Bronchial epithelial cell (primary cell): ENCODE data around the gene GPR173. TPM values are rescaled to one million over a fixed set of nuclear protein-coding genes. Genes with fewer than 3 reads are reported as not detected.
A peak's percentile ranks its signal among the peaks of the same experiment; 100 is the strongest.

Experiments
- DNase-seq: peaks from one replicate; pipeline ENCODE4 v3.0.0-alpha.2; 2010; ENCODE audit warnings: low read depth
- FAIRE-seq: peaks from 2 replicates; lab custom pipeline; 2011; peaks lifted over from hg19 to GRCh38; lab: Jason Lieb, UNC
- H3K27me3 ChIP-seq: 2 replicates; pipeline ENCODE4 v1.5.1; 2011; ENCODE audit warnings: low read length; ENCODE audit not compliant: control insufficient read depth, insufficient read depth
- H3K36me3 ChIP-seq: 2 replicates; pipeline ENCODE4 v1.5.1; 2011; ENCODE audit warnings: low read length; ENCODE audit not compliant: control insufficient read depth, insufficient read depth
- H3K4me3 ChIP-seq: 2 replicates; pipeline ENCODE4 v1.5.1; 2011; ENCODE audit warnings: mild to moderate bottlenecking, low read depth, low read length, control low read depth
- total RNA-seq: library from RNA; depleted of rRNA; stranded (reverse); fragments of >200 nt; gene quantifications from 2 replicates; pipeline ENCODE4 v1.2.1, GENCODE V29; 2014
- TF ChIP-seq, protein P1 (sequence below): IDR thresholded peaks from 2 replicates; pipeline ENCODE4 v1.5.1; 2011; ENCODE audit warnings: mild to moderate bottlenecking, moderate library complexity, low read length, control low read depth, inconsistent platforms; ENCODE audit not compliant: insufficient read depth, severe bottlenecking

Gene GPR173
- total RNA-seq, 1 donor from 2014 or later = not detected

DNA sequence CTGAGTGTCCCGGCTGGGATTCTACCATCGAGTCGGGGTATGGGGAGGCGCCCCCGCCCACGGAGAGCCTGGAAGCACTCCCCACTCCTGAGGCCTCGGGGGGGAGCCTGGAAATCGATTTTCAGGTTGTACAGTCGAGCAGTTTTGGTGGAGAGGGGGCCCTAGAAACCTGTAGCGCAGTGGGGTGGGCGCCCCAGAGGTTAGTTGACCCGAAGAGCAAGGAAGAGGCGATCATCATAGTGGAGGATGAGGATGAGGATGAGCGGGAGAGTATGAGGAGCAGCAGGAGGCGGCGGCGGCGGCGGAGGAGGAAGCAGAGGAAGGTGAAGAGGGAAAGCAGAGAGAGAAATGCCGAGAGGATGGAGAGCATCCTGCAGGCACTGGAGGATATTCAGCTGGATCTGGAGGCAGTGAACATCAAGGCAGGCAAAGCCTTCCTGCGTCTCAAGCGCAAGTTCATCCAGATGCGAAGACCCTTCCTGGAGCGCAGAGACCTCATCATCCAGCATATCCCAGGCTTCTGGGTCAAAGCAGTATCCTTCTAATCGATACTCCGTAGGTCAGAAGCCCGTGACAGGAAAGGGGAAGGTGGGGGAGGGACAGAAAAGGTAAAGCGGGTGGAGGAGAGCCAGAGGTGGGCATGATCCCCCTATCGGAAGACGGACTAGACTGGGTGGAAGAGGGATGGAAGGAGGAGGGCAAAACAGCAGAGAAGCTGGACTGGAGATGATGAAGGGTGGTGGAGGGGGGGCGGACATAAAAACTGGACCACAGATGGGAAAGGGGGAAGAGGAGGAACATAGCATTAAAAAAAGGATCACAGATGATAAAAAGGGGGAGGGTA is 34.4 kb downstream of the GPR173 start:
- Histone ChIP-seq H3K27me3 (no peaks in the 10 kb centered on the region), H3K4me3 (peak overlapping the region; percentile 59), H3K36me3 (no peaks in the 10 kb centered on the region)
- DNase-seq = no peak
- TF ChIP-seq, protein P1, sequence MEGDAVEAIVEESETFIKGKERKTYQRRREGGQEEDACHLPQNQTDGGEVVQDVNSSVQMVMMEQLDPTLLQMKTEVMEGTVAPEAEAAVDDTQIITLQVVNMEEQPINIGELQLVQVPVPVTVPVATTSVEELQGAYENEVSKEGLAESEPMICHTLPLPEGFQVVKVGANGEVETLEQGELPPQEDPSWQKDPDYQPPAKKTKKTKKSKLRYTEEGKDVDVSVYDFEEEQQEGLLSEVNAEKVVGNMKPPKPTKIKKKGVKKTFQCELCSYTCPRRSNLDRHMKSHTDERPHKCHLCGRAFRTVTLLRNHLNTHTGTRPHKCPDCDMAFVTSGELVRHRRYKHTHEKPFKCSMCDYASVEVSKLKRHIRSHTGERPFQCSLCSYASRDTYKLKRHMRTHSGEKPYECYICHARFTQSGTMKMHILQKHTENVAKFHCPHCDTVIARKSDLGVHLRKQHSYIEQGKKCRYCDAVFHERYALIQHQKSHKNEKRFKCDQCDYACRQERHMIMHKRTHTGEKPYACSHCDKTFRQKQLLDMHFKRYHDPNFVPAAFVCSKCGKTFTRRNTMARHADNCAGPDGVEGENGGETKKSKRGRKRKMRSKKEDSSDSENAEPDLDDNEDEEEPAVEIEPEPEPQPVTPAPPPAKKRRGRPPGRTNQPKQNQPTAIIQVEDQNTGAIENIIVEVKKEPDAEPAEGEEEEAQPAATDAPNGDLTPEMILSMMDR = no peak
- no peak for FAIRE-seq

DNA sequence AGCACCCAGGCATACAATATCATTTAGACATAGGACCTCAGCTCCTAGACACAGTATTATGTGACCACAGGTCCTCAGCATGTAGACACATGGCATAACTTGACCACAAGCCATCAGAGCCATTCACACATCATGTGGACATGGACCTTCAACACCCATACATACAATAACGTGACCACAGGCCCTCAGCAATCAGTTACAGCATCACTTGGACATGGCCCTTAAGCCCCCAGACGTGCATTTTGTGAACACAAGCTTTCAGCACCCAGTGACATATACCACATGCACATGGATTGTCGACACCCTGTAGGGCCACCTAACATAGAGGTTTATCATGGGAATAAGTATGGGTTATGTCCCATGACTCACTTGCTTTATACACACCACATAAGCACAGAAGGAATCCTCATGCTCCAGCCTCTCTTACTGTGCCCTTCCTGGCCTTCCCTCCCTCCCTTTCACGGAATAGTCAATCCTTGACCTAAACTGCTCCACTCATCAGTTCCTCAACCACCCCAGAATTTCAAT is 35.5 kb downstream of the GPR173 start:
- TF ChIP-seq, protein P1 = no peak
- Histone ChIP-seq H3K36me3 (no peaks in the 10 kb centered on the region), H3K27me3 (no peaks in the 10 kb centered on the region), H3K4me3 (no peak overlapping the region)
- no peak for DNase-seq
- peak; percentile 68 for FAIRE-seq

DNA sequence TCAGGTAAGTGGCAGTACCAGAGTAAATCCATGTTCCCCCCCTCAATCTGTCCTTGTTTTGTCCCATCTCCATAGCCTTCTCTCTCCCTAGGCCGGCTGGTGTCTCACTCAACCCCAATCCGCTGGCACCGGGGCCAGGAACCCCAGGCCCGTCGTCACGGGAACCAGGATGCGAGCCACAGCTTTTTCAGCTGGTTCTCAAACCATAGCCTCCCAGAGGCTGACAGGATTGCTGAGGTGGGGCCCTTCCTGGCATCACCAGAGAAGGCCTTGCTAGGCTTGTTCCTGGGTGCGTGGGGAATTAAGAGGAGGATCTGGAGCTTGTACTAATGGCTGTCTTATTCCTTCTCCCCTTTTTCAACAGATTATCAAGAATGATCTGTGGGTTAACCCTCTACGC is 36.3 kb downstream of the GPR173 start:
- no peaks in the 10 kb centered on the region for H3K36me3 ChIP-seq
- FAIRE-seq (no peak), DNase-seq (no peak)
- TF ChIP-seq, protein P1 = no peak
- no peak overlapping the region for H3K4me3 ChIP-seq
- H3K27me3 ChIP-seq = no peaks in the 10 kb centered on the region

DNA sequence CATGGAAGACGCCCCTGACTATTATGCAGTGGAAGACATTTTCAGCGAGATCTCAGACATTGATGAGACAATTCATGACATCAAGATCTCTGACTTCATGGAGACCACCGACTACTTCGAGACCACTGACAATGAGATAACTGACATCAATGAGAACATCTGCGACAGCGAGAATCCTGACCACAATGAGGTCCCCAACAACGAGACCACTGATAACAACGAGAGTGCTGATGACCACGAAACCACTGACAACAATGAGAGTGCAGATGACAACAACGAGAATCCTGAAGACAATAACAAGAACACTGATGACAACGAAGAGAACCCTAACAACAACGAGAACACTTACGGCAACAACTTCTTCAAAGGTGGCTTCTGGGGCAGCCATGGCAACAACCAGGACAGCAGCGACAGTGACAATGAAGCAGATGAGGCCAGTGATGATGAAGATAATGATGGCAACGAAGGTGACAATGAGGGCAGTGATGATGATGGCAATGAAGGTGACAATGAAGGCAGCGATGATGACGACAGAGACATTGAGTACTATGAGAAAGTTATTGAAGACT is 37.2 kb downstream of the GPR173 start:
- DNase-seq (no peak), FAIRE-seq (peak; percentile 86)
- no peaks in the 10 kb centered on the region for H3K27me3 ChIP-seq
- TF ChIP-seq, protein P1 = no peak
- no peak overlapping the region for H3K4me3 ChIP-seq
- H3K36me3 ChIP-seq = no peaks in the 10 kb centered on the region

DNA sequence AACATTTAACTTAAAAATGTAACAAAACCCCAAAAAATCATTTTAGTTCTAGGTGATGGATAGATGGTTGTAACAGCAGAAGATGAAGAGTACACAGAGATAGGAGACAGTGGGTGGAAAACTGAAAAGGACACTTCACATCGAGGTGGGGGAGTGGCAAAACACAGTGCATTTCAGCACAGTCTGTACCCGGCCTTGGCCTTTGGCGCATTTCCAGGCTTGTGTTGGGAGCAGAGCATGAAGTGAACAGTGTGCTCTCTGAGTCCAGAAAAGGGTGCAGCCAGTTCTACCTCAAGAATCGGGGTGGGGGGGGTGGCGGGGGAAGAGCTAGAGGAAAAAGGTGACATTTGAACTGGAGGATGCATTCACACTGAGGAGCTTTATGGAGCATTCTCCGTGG is 37.9 kb downstream of the GPR173 start:
- H3K4me3 ChIP-seq = no peak overlapping the region
- DNase-seq (no peak), FAIRE-seq (no peak)
- H3K27me3 ChIP-seq = no peaks in the 10 kb centered on the region
- no peaks in the 10 kb centered on the region for H3K36me3 ChIP-seq
- TF ChIP-seq, protein P1 = no peak
